HepG2 (cell line): ENCODE results near the gene NFE2L2. TPM values are rescaled to one million over a fixed set of nuclear protein-coding genes. Genes with fewer than 3 reads are reported as not detected.

ENCODE experiments used
- AGO2 ChIP-seq: fragments of 200-400 bp; formaldehyde crosslinking; optimal IDR thresholded peaks from 2 replicates; pipeline ENCODE3; 2017; ENCODE audit warnings: mild to moderate bottlenecking, low read depth, low read length, moderate library complexity
- ARID2 ChIP-seq: sonication (generic); formaldehyde crosslinking; IDR thresholded peaks from 2 replicates; pipeline ENCODE4 v1.8.1; 2022; ENCODE audit warnings: mild to moderate bottlenecking, missing genetic modification reagents, borderline replicate concordance
- CAMTA2 ChIP-seq: sonication (generic); formaldehyde crosslinking; IDR thresholded peaks from 2 replicates; pipeline ENCODE4 v1.4.0; 2020; ENCODE audit warnings: mild to moderate bottlenecking, missing genetic modification reagents, borderline replicate concordance
- CHCHD3 ChIP-seq: sonication (generic); formaldehyde crosslinking; IDR thresholded peaks from 2 replicates; pipeline ENCODE4 v1.8.0; 2022; ENCODE audit warnings: mild to moderate bottlenecking, missing genetic modification reagents, moderate library complexity
- ETV5 ChIP-seq: IDR thresholded peaks from 2 replicates; pipeline ENCODE4 v1.6.1; 2018; ENCODE audit warnings: missing biosample characterization, missing genetic modification reagents, inconsistent platforms, borderline replicate concordance
- IRF9 ChIP-seq: sonication (generic); formaldehyde crosslinking; IDR thresholded peaks from 2 replicates; pipeline ENCODE4 v1.8.0; 2022; ENCODE audit warnings: missing genetic modification reagents, mild to moderate bottlenecking, borderline replicate concordance
- NR1H2 ChIP-seq: sonication (generic); formaldehyde crosslinking; IDR thresholded peaks from 2 replicates; pipeline ENCODE4 v1.8.1; 2022; ENCODE audit warnings: low read depth, missing genetic modification reagents, borderline replicate concordance
- NRL ChIP-seq: sonication (generic); formaldehyde crosslinking; IDR thresholded peaks from 2 replicates; pipeline ENCODE4 v1.5.0; 2020; ENCODE audit warnings: missing genetic modification reagents, mild to moderate bottlenecking, moderate library complexity, borderline replicate concordance
- REXO4 ChIP-seq: sonication (generic); formaldehyde crosslinking; IDR thresholded peaks from 2 replicates; pipeline ENCODE4 v1.8.0; 2022; ENCODE audit warnings: missing genetic modification reagents, mild to moderate bottlenecking, borderline replicate concordance
- SRSF4 ChIP-seq: fragments of 200-400 bp; formaldehyde crosslinking; IDR thresholded peaks from one replicate; pipeline ENCODE4 v1.6.1; 2018; ENCODE audit warnings: mild to moderate bottlenecking, low read depth, low read length, moderate library complexity; ENCODE audit not compliant: poor library complexity, severe bottlenecking
- TBX3 ChIP-seq: fragments of 450-650 bp; IDR thresholded peaks from 2 replicates; pipeline ENCODE4 v1.6.1; 2017; ENCODE audit warnings: antibody characterized with exemption, mild to moderate bottlenecking, inconsistent platforms, borderline replicate concordance
- THYN1 ChIP-seq: sonication (generic); formaldehyde crosslinking; IDR thresholded peaks from 2 replicates; pipeline ENCODE4 v1.8.1; 2023; ENCODE audit warnings: low read depth, mild to moderate bottlenecking, moderate library complexity, missing genetic modification reagents, borderline replicate concordance
- ZBTB3 ChIP-seq: sonication (generic); formaldehyde crosslinking; IDR thresholded peaks from 2 replicates; pipeline ENCODE4 v1.4.0; 2020; ENCODE audit warnings: low read depth, mild to moderate bottlenecking, moderate library complexity, missing genetic modification reagents, borderline replicate concordance
- ZFP36L1 ChIP-seq: sonication (generic); formaldehyde crosslinking; IDR thresholded peaks from 2 replicates; pipeline ENCODE4 v1.8.0; 2022; ENCODE audit warnings: mild to moderate bottlenecking, missing genetic modification reagents, moderate library complexity
- ZKSCAN5 ChIP-seq: sonication (generic); formaldehyde crosslinking; IDR thresholded peaks from 2 replicates; pipeline ENCODE4 v1.5.1; 2020; ENCODE audit warnings: mild to moderate bottlenecking, missing genetic modification reagents
- ZNF292 ChIP-seq: sonication (generic); formaldehyde crosslinking; IDR thresholded peaks from 2 replicates; pipeline ENCODE4 v1.8.1; 2022; ENCODE audit warnings: mild to moderate bottlenecking, low read depth, missing genetic modification reagents, borderline replicate concordance
- ZNF354B ChIP-seq: sonication (generic); formaldehyde crosslinking; IDR thresholded peaks from 2 replicates; pipeline ENCODE4 v1.8.0; 2022; ENCODE audit warnings: mild to moderate bottlenecking, missing genetic modification reagents
- ZNF556 ChIP-seq: sonication (generic); formaldehyde crosslinking; IDR thresholded peaks from 2 replicates; pipeline ENCODE4 v1.4.0; 2020; ENCODE audit warnings: mild to moderate bottlenecking, missing genetic modification reagents, borderline replicate concordance
- ZNF773 ChIP-seq: sonication (generic); formaldehyde crosslinking; IDR thresholded peaks from 2 replicates; pipeline ENCODE4 v1.4.0; 2020; ENCODE audit warnings: missing genetic modification reagents, borderline replicate concordance
- polyA plus RNA-seq, 8 experiments: library from polyadenylated mRNA; depleted of rRNA in 3 of 8; stranded (reverse) in 7 of 8; unstranded in 1 of 8; fragments of >200 nt; fragmentation: Illumina TruSeq in 4 of 8; extraction: Trizol in 4 of 8; gene quantifications; 2 replicates each; pipeline versions ENCODE4 v1.2.1 to v1.2.3, GENCODE V29; 2011 to 2016; ENCODE audit warnings: low read depth in 4 of 8, missing spikeins in 1 of 8, mixed read lengths in 1 of 8; ENCODE audit not compliant: insufficient read depth in 1 of 8
- total RNA-seq, 5 experiments: library from RNA; depleted of rRNA; stranded (reverse); fragments of >200 nt; fragmentation: Illumina TruSeq; extraction: Trizol; gene quantifications; 2 replicates each; pipeline ENCODE4 v1.2.3, GENCODE V29; 2016; ENCODE audit warnings: low read depth in 1 of 5
- TF ChIP-seq, protein P1 (sequence below): sonication (generic); formaldehyde crosslinking; IDR thresholded peaks from 2 replicates; pipeline ENCODE4 v1.8.0; 2022; ENCODE audit warnings: mild to moderate bottlenecking, missing genetic modification reagents, moderate library complexity
- TF ChIP-seq, protein P2 (sequence below): sonication (generic); formaldehyde crosslinking; IDR thresholded peaks from 2 replicates; pipeline ENCODE4 v1.5.0; 2020; ENCODE audit warnings: mild to moderate bottlenecking, missing genetic modification reagents
- TF ChIP-seq, protein P3 (sequence below): sonication (generic); formaldehyde crosslinking; IDR thresholded peaks from 2 replicates; pipeline ENCODE4 v1.4.0; 2020; ENCODE audit warnings: missing genetic modification reagents
- TF ChIP-seq, protein P4 (sequence below): IDR thresholded peaks from 2 replicates; pipeline ENCODE4 v1.6.1; 2016; ENCODE audit warnings: control low read depth

NFE2L2 gene
- total and polyA plus RNA-seq, 2 of the 13 experiments (the other 11 are each of a cell fraction or from before 2014, with no cell fraction given): 84.6 to 215 TPM

DNA sequence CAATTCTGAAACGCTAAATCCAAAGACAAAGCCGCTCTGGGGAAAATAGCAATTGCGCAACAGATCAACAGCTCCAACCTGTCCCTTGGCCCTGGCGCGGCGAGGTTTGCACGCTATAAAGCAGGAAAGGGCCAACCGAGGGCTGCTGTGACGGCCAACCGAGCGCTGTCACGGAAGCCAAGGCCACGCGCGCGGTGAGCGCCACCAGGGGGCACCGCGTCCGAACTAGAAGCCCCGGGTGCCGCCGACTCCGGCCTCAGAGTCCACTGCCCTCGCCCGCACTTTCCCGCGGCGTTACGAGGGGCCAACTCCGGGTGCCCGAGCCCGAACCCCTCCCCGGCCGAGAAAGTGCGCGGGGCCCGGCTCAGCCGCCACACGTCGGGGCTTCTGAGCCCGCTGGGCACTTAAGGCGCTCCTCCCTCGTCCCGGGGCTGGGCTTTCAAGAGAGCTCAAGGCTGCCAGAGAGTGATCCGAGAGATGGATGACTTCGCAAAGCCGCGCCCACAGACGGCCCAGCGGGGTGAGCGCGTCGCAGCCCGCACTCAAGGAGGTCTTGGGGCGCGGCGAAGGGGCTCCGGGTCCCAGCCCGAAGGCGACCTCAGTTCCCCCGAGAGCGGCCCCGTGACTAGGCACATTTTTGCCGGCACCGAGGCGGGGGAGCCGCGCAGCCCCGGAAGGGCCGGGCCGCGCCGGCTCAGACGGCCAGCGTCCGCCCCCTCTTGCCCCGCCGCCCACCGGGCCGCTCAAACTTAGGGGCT, 897 bp downstream of the NFE2L2 start (continued):
- TF ChIP-seq THYN1 (CRISPR knock-in tag) (no peak), NR1H2 (CRISPR knock-in tag) (peak; percentile 60; the same call in 1 of the 2 replicates), ZNF292 (CRISPR knock-in tag) (peak; percentile 96), IRF9 (CRISPR knock-in tag) (peak; percentile 94), NRL (CRISPR knock-in tag) (peak; percentile 90; the same call in 1 of the 2 replicates), ARID2 (CRISPR knock-in tag) (peak; percentile 87; the same call in 1 of the 2 replicates), CAMTA2 (CRISPR knock-in tag) (no peak), AGO2 (peak; percentile 99), SRSF4 (peak; percentile 87), ZNF556 (CRISPR knock-in tag) (peak; percentile 82; the same call in 1 of the 2 replicates), ZNF773 (CRISPR knock-in tag) (peak; percentile 62; the same call in 1 of the 2 replicates), ETV5 (CRISPR knock-in tag) (peak; percentile 92), ZNF354B (CRISPR knock-in tag) (peak; percentile 65), CHCHD3 (no peak), TBX3 (peak; percentile 63), ZKSCAN5 (no peak), ZFP36L1 (CRISPR knock-in tag) (peak; percentile 78; the same call in 1 of the 2 replicates), REXO4 (CRISPR knock-in tag) (peak; percentile 83; the same call in 1 of the 2 replicates), ZBTB3 (peak; percentile 71; the same call in 1 of the 2 replicates)
- TF ChIP-seq, protein P1, sequence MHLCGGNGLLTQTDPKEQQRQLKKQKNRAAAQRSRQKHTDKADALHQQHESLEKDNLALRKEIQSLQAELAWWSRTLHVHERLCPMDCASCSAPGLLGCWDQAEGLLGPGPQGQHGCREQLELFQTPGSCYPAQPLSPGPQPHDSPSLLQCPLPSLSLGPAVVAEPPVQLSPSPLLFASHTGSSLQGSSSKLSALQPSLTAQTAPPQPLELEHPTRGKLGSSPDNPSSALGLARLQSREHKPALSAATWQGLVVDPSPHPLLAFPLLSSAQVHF (CRISPR knock-in tag): peak; percentile 82; the same call in 1 of the 2 replicates
- TF ChIP-seq, protein P2, sequence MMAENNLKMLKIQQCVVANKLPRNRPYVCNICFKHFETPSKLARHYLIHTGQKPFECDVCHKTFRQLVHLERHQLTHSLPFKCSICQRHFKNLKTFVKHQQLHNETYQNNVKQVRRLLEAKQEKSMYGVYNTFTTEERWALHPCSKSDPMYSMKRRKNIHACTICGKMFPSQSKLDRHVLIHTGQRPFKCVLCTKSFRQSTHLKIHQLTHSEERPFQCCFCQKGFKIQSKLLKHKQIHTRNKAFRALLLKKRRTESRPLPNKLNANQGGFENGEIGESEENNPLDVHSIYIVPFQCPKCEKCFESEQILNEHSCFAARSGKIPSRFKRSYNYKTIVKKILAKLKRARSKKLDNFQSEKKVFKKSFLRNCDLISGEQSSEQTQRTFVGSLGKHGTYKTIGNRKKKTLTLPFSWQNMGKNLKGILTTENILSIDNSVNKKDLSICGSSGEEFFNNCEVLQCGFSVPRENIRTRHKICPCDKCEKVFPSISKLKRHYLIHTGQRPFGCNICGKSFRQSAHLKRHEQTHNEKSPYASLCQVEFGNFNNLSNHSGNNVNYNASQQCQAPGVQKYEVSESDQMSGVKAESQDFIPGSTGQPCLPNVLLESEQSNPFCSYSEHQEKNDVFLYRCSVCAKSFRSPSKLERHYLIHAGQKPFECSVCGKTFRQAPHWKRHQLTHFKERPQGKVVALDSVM (CRISPR knock-in tag): peak; percentile 68
- TF ChIP-seq, protein P3, sequence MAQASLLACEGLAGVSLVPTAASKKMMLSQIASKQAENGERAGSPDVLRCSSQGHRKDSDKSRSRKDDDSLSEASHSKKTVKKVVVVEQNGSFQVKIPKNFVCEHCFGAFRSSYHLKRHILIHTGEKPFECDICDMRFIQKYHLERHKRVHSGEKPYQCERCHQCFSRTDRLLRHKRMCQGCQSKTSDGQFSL (CRISPR knock-in tag): peak; percentile 73
- TF ChIP-seq, protein P4, sequence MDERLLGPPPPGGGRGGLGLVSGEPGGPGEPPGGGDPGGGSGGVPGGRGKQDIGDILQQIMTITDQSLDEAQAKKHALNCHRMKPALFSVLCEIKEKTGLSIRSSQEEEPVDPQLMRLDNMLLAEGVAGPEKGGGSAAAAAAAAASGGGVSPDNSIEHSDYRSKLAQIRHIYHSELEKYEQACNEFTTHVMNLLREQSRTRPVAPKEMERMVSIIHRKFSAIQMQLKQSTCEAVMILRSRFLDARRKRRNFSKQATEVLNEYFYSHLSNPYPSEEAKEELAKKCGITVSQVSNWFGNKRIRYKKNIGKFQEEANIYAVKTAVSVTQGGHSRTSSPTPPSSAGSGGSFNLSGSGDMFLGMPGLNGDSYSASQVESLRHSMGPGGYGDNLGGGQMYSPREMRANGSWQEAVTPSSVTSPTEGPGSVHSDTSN: no peak; the same call in 1 of the 2 replicates
